Measurements from ENCODE around the gene MGLL. TPM values are rescaled to one million over a fixed set of nuclear protein-coding genes. Genes with fewer than 3 reads are reported as not detected.

MGLL gene
- total RNA-seq, 4 donors from 2014 or later = 12.6 to 44.8 (median 32.3) TPM

DNA sequence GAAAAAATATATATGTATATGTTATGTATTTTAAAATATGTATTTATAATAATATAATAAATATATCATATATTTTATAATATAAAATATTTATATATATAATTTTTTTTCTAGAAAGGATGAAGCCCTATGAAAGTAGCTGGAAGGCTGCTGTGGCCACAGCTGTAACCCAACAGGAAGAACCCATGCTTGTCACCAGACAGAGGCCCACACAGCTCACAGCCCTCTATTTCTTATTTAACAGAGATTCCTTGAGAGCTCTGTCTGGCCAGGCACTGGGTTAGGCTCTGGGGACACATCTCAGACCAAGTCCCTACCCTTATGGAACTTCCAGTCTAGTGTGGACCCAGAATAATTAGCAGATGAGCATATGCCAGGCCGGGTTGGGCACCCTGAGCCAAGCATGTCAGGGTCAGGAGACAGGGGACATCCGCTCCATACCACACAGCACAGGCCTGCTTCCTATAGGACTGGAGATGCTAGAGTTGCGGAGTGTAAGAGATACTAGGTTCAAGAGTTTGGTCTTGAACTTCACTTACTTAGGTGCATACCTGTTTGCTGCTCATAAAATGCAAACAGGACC is 20.5 kb downstream of the MGLL start:
- Histone ChIP-seq H3K27ac (no peak overlapping the region), H3K4me3 (no peak overlapping the region), H3K9me3 (no peaks in the 10 kb centered on the region), H3K36me3 (no peaks in the 10 kb centered on the region), H3K4me1 (no peaks in the 10 kb centered on the region), H3K27me3 (no peaks in the 10 kb centered on the region)
- TF ChIP-seq POLR2A (IDR thresholded peaks at IDR 0.05) (no peak), CTCF (IDR thresholded peaks at IDR 0.05) (no peak)
- intact Hi-C loops (cut with DNase I; ENCODE audit: low total_unique reads) = no loop called here
- DNase-seq = no peak

- Histone ChIP-seq H3K9me3 (no peaks in the 10 kb centered on the region), H3K4me1 (no peaks in the 10 kb centered on the region), H3K4me3 (no peak overlapping the region), H3K27ac (no peak overlapping the region), H3K36me3 (no peaks in the 10 kb centered on the region), H3K27me3 (no peaks in the 10 kb centered on the region)
- intact Hi-C loops (cut with DNase I; ENCODE audit: low total_unique reads) = no loop called here
- no peak for TF ChIP-seq CTCF (IDR thresholded peaks at IDR 0.05)
- TF ChIP-seq POLR2A (IDR thresholded peaks at IDR 0.05) = no peak
- DNase-seq = no peak
Observed at GRCh38 chr3:127800508-127800907, 21.8 kb downstream of the MGLL start.

DNA sequence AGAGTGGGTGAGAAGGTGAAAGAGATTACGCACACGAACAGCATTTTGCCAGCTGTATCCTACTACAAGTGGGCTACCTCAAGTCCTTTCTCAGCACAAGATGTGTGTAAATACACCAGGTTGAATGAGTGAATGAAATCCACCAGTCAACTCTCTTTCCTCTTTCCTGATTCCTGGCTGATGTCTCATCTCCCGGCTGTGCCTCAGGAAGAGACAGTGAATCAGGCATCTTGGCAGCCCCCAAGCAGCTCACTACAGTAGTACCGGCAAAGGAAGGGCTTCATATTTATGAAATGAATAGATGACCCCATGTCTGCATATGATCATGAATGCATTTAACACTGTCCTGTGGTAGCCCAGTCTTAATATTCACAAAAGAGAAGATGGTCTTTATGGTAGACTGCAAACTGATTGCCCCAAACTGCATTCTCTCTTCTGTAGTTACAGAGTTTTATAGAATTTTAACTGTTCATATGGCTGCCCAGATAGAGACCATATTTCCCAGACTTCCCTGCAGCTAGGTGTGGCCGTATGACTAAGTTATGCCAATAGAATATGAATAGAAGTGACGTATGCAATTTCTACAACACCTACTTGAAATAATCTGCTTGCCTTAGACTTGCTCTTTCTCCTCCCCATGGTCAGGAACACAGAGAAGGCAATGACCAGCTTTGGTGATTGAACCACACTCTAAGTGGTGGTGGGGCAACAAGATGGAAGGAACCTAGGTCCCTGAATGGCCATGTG is 22.7 kb downstream of the MGLL start:
- Histone ChIP-seq H3K27me3 (no peaks in the 10 kb centered on the region), H3K9me3 (no peaks in the 10 kb centered on the region), H3K27ac (no peak overlapping the region), H3K4me1 (no peaks in the 10 kb centered on the region), H3K4me3 (no peak overlapping the region), H3K36me3 (no peaks in the 10 kb centered on the region)
- DNase-seq = no peak
- no peak for TF ChIP-seq CTCF (IDR thresholded peaks at IDR 0.05)
- no peak for TF ChIP-seq POLR2A (IDR thresholded peaks at IDR 0.05)
- intact Hi-C loops (cut with DNase I; ENCODE audit: low total_unique reads) = no loop called here

DNA sequence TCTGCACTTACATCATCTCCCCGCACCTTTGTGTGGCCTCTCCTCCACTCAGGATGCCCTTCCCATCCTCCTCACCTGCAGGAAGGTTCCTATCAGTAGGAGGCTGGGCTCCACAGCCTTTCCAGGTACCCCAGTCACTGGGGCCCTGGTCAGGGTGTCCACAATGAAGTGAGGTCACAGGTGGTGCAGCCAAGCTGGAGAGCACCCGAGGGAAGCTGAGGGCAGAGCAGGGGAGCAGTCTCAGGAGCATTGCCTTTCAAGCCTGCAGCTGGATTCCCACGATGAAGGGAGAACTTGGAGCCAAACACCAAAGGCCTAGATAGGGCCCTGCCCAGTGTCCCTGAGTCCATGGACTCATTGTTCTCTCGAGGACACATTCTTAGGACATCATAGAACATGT is 23.6 kb downstream of the MGLL start:
- TF ChIP-seq CTCF (IDR thresholded peaks at IDR 0.05) (no peak), POLR2A (IDR thresholded peaks at IDR 0.05) (no peak)
- intact Hi-C loops (cut with DNase I; ENCODE audit: low total_unique reads) = no loop called here
- Histone ChIP-seq H3K27ac (no peak overlapping the region), H3K27me3 (no peaks in the 10 kb centered on the region), H3K4me1 (no peaks in the 10 kb centered on the region), H3K4me3 (no peak overlapping the region), H3K9me3 (no peaks in the 10 kb centered on the region), H3K36me3 (no peaks in the 10 kb centered on the region)
- no peak for DNase-seq

DNA sequence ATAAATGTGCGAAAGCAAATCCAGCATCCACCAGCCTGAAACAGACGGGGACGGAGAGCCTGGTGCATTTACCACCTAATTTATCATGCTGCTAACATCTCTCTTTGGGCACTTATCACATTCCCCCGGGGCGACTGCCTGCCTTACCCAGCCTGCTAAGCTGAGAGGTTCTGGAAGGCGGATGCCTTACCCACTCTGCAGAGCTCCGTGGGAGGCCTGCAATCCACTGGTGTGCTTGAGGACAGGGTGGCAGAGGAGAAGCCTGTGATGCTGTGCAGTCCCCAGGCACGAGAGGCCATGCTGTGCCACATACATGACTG is 25.5 kb downstream of the MGLL start:
- Histone ChIP-seq H3K4me3 (no peak overlapping the region), H3K27ac (no peak overlapping the region), H3K36me3 (no peaks in the 10 kb centered on the region), H3K27me3 (no peaks in the 10 kb centered on the region), H3K9me3 (no peaks in the 10 kb centered on the region), H3K4me1 (no peaks in the 10 kb centered on the region)
- no peak for DNase-seq
- intact Hi-C loops (cut with DNase I; ENCODE audit: low total_unique reads) = no loop called here
- TF ChIP-seq POLR2A (IDR thresholded peaks at IDR 0.05) = no peak
- TF ChIP-seq CTCF (IDR thresholded peaks at IDR 0.05) = no peak
